Chondrocyte (in vitro differentiated cells): ENCODE measurements around the gene SLC39A11. TPM values are rescaled to one million over a fixed set of nuclear protein-coding genes. Genes with fewer than 3 reads are reported as not detected.

Experiments
- DNase-seq: peaks from one replicate; pipeline ENCODE4 v3.0.0; 2021; ENCODE audit warnings: mixed read lengths, low spot score
- H3K27ac Mint-ChIP-seq: one replicate; pipeline ENCODE4 v1.8.0; 2021; ENCODE audit warnings: mild to moderate bottlenecking, moderate library complexity, mixed read lengths; ENCODE audit not compliant: unreplicated experiment
- H3K27me3 Mint-ChIP-seq: 2 replicates; pipeline ENCODE4 v1.8.0; 2021; ENCODE audit warnings: low read depth, mixed read lengths
- H3K36me3 Mint-ChIP-seq: 2 replicates; pipeline ENCODE4 v1.8.0; 2021; ENCODE audit warnings: low read depth, mixed read lengths
- H3K4me1 Mint-ChIP-seq: 2 replicates; pipeline ENCODE4 v1.8.0; 2021; ENCODE audit warnings: low read depth, mild to moderate bottlenecking, mixed read lengths
- H3K4me3 Mint-ChIP-seq: one replicate; pipeline ENCODE4 v1.8.0; 2021; ENCODE audit warnings: mild to moderate bottlenecking, moderate library complexity, mixed read lengths; ENCODE audit not compliant: unreplicated experiment
- H3K9me3 Mint-ChIP-seq: 2 replicates; pipeline ENCODE4 v1.8.0; 2021; ENCODE audit warnings: low read depth, mixed read lengths
- total RNA-seq: library from RNA; stranded (reverse); gene quantifications from 3 replicates; pipeline ENCODE4 v1.2.1, GENCODE V29; 2021
- TF ChIP-seq, protein P1 (sequence below): fragments of 200-600 bp; sonication (generic); IDR thresholded peaks from 2 replicates; pipeline ENCODE4 v1.5.0; 2021; ENCODE audit warnings: antibody characterized with exemption, mild to moderate bottlenecking, moderate library complexity

The SLC39A11 gene
- total RNA-seq, 1 donor from 2014 or later = 25.3 TPM

DNA sequence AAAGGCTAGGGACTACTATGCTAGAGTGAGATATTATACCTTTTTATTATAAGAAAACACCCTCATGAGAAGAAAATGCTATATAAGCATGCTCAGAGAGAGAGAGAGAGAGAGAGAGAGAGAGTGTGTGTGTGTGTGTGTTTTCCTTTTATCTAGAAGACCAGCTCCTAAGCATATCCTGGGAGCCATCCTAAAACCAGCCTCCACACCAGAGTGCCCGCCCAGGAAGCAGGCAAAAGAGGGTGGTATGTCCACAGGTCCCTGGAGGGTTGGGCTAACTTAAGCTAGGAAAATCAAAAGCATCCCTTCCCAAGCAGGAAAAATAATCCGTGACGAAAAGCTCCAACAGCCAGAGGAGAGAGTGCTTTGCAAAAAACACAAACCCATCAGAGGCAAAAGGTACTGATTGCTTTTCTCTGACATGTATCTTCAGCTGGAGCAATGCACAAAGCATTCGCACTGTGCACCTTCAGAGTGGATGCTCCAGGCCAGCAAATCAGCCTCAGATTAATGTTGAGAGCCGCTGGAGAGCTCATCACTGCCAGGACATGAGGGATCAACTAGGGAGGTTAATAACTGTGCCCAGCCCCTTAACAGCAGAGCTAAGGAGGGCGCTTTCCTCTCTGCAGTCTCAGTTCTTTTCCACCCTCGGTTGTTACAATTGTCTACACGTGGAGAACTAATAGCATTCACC lies 125.1 kb downstream of the SLC39A11 start:
- no peaks in the 10 kb centered on the region for H3K36me3 Mint-ChIP-seq
- H3K4me1 Mint-ChIP-seq = peaks cover 18% of the 10 kb centered on the region
- peak overlapping the region; percentile 5 for H3K27ac Mint-ChIP-seq
- TF ChIP-seq, protein P1, sequence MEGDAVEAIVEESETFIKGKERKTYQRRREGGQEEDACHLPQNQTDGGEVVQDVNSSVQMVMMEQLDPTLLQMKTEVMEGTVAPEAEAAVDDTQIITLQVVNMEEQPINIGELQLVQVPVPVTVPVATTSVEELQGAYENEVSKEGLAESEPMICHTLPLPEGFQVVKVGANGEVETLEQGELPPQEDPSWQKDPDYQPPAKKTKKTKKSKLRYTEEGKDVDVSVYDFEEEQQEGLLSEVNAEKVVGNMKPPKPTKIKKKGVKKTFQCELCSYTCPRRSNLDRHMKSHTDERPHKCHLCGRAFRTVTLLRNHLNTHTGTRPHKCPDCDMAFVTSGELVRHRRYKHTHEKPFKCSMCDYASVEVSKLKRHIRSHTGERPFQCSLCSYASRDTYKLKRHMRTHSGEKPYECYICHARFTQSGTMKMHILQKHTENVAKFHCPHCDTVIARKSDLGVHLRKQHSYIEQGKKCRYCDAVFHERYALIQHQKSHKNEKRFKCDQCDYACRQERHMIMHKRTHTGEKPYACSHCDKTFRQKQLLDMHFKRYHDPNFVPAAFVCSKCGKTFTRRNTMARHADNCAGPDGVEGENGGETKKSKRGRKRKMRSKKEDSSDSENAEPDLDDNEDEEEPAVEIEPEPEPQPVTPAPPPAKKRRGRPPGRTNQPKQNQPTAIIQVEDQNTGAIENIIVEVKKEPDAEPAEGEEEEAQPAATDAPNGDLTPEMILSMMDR = no peak
- no peaks in the 10 kb centered on the region for H3K9me3 Mint-ChIP-seq
- DNase-seq = no peak
- H3K27me3 Mint-ChIP-seq = no peaks in the 10 kb centered on the region
- H3K4me3 Mint-ChIP-seq = no peak overlapping the region

DNA sequence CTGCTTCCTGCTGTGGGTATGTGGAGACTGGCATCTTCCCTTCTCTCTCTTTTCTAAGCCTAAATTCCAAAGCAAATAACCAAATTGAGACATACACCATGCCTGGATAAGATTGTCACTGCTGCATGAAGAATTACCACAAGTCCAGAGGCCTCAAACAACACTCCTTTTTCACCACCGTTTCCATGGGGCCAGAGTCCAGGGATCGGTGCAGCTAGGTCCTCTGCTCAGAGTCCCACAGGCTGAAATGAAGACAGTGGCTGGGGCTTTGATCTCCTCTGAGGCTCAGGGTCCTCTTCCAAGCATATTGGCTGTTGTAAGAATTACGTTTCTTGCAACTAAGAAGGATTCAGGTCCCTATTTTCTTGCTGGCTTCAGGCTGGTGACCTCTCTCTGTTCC lies 130.4 kb downstream of the SLC39A11 start:
- Mint-ChIP-seq H3K4me1 (peaks cover 4% of the 10 kb centered on the region), H3K27ac (peak overlapping the region; percentile 10), H3K9me3 (no peaks in the 10 kb centered on the region), H3K4me3 (no peak overlapping the region), H3K27me3 (no peaks in the 10 kb centered on the region), H3K36me3 (no peaks in the 10 kb centered on the region)
- no peak for DNase-seq
- TF ChIP-seq, protein P1 = no peak

DNA sequence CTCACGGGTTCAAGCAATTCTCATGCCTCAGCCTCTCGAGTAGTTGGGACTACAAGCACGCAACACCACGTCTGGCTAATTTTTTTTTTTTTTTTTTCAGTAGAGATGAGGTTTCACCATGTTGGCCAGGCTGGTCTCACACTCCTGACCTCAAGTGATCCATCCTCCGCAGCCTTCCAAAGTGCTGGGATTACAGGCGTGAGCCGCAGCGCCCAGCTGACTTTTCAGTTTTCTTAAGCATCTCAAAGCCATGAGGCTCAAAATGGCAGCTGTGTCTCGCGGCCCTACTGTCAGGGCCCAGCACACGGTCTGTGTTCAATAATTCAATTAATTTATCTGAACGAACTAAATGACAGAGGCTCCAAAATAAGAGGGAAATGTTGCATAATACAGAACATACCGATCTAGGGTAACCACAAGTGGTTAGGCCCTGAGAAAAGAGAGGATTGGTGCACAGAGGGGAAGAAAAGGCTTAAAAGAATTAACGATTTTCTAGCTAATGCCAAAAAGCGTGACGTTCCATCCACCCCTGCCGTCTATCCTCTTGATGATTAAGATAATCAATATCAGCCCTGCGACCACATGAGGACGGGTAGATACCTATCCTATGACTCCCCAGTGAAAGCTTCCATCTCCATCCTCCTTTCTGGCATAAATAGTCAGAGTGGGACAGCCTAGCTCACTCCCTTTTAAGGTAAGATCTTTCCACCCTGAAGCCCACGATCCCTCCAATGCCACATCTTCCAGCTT lies 136.9 kb downstream of the SLC39A11 start:
- Mint-ChIP-seq H3K4me1 (peaks cover 14% of the 10 kb centered on the region), H3K9me3 (no peaks in the 10 kb centered on the region), H3K27me3 (no peaks in the 10 kb centered on the region), H3K27ac (no peak overlapping the region), H3K36me3 (no peaks in the 10 kb centered on the region), H3K4me3 (no peak overlapping the region)
- DNase-seq = no peak
- TF ChIP-seq, protein P1 = no peak

DNA sequence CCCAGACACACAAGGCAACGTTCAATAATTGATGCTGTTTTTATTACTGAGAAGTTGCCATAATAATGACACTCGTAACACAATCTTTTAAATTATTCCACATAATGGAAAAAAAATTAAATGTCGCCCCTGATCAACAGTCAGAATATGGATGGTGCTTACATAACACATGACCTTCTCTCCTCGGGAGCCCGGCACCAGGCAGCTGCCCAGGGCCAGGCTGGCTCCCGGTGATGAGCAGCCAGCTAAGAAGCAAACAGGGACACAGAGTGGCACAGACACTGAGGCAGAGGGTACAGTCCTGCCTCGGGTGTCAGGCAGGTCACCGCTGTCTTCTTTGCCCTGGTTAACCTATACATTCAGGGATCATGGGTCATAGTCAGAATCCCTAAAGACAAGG lies 137.9 kb downstream of the SLC39A11 start:
- H3K4me3 Mint-ChIP-seq = no peak overlapping the region
- H3K27me3 Mint-ChIP-seq = no peaks in the 10 kb centered on the region
- H3K36me3 Mint-ChIP-seq = no peaks in the 10 kb centered on the region
- no peaks in the 10 kb centered on the region for H3K9me3 Mint-ChIP-seq
- TF ChIP-seq, protein P1 = no peak
- H3K4me1 Mint-ChIP-seq = peaks cover 14% of the 10 kb centered on the region
- H3K27ac Mint-ChIP-seq = no peak overlapping the region
- no peak for DNase-seq

GRCh38 chr17:72953621-72954020 lies 138.9 kb downstream of the SLC39A11 start:
- Mint-ChIP-seq H3K36me3 (no peaks in the 10 kb centered on the region), H3K4me1 (peaks cover 14% of the 10 kb centered on the region), H3K9me3 (no peaks in the 10 kb centered on the region), H3K4me3 (no peak overlapping the region), H3K27me3 (no peaks in the 10 kb centered on the region), H3K27ac (no peak overlapping the region)
- DNase-seq = no peak
- TF ChIP-seq, protein P1 = no peak
